Measurements from ENCODE around the gene LENG9.

The LENG9 gene

GRCh38 chr19:54420068-54420382, 43.6 kb downstream of the LENG9 start:
- no peak for TF ChIP-seq CTCF (IDR thresholded peaks at IDR 0.05; ENCODE audit: low read depth, low read length, missing control alignments)
- H3K4me3 ChIP-seq (ENCODE audit: low read depth, low read length): no peak overlapping the region
- in situ Hi-C loops (cut with HindIII; ENCODE audit: low pct_ligation_motif_present, low sequenced_read_pairs): no loop called here
- no peak for DNase-seq
- H3K27me3 ChIP-seq (replicated peaks): peaks cover 23% of the 10 kb centered on the region
- H3K36me3 ChIP-seq (replicated peaks): no peaks in the 10 kb centered on the region
- no peak overlapping the region for H3K27ac ChIP-seq

- no peak for DNase-seq
- H3K27ac ChIP-seq: no peak overlapping the region
- in situ Hi-C loops (cut with HindIII; ENCODE audit: low pct_ligation_motif_present, low sequenced_read_pairs): no loop called here
- no peak overlapping the region for H3K4me3 ChIP-seq (ENCODE audit: low read depth, low read length)
- peaks cover 27% of the 10 kb centered on the region for H3K27me3 ChIP-seq (replicated peaks)
- no peak for TF ChIP-seq CTCF (IDR thresholded peaks at IDR 0.05; ENCODE audit: low read depth, low read length, missing control alignments)
- H3K36me3 ChIP-seq (replicated peaks): no peaks in the 10 kb centered on the region
These were observed 44.4 kb downstream of the LENG9 start for GRCh38 chr19:54418930-54419800.

- H3K4me3 ChIP-seq (ENCODE audit: low read depth, low read length): no peak overlapping the region
- H3K27me3 ChIP-seq (replicated peaks): peaks cover 27% of the 10 kb centered on the region
- H3K27ac ChIP-seq: no peak overlapping the region
- peak; percentile 68 for DNase-seq
- in situ Hi-C loops (cut with HindIII; ENCODE audit: low pct_ligation_motif_present, low sequenced_read_pairs): no loop called here
- no peaks in the 10 kb centered on the region for H3K36me3 ChIP-seq (replicated peaks)
- no peak for TF ChIP-seq CTCF (IDR thresholded peaks at IDR 0.05; ENCODE audit: low read depth, low read length, missing control alignments)
These were observed 45.3 kb downstream of the LENG9 start for GRCh38 chr19:54418030-54418929.

- Histone ChIP-seq H3K36me3 (replicated peaks) (no peaks in the 10 kb centered on the region), H3K4me3 (ENCODE audit: low read depth, low read length) (no peak overlapping the region), H3K27me3 (replicated peaks) (peaks cover 27% of the 10 kb centered on the region), H3K27ac (no peak overlapping the region)
- no peak for TF ChIP-seq CTCF (IDR thresholded peaks at IDR 0.05; ENCODE audit: low read depth, low read length, missing control alignments)
- in situ Hi-C loops (cut with HindIII; ENCODE audit: low pct_ligation_motif_present, low sequenced_read_pairs): no loop called here
- DNase-seq: no peak
These were observed 46.7 kb downstream of the LENG9 start for GRCh38 chr19:54416695-54417491.

GRCh38 chr19:54415901-54416673, 47.5 kb downstream of the LENG9 start:
- in situ Hi-C loops (cut with HindIII; ENCODE audit: low pct_ligation_motif_present, low sequenced_read_pairs): no loop called here
- TF ChIP-seq CTCF (IDR thresholded peaks at IDR 0.05; ENCODE audit: low read depth, low read length, missing control alignments): no peak
- Histone ChIP-seq H3K4me3 (ENCODE audit: low read depth, low read length) (no peak overlapping the region), H3K27ac (no peak overlapping the region), H3K36me3 (replicated peaks) (no peaks in the 10 kb centered on the region), H3K27me3 (replicated peaks) (peaks cover 27% of the 10 kb centered on the region)
- no peak for DNase-seq

Measured in brain microvascular endothelial cell (primary cell).